ENCODE measurements around the gene LSS.

The LSS gene

DNA sequence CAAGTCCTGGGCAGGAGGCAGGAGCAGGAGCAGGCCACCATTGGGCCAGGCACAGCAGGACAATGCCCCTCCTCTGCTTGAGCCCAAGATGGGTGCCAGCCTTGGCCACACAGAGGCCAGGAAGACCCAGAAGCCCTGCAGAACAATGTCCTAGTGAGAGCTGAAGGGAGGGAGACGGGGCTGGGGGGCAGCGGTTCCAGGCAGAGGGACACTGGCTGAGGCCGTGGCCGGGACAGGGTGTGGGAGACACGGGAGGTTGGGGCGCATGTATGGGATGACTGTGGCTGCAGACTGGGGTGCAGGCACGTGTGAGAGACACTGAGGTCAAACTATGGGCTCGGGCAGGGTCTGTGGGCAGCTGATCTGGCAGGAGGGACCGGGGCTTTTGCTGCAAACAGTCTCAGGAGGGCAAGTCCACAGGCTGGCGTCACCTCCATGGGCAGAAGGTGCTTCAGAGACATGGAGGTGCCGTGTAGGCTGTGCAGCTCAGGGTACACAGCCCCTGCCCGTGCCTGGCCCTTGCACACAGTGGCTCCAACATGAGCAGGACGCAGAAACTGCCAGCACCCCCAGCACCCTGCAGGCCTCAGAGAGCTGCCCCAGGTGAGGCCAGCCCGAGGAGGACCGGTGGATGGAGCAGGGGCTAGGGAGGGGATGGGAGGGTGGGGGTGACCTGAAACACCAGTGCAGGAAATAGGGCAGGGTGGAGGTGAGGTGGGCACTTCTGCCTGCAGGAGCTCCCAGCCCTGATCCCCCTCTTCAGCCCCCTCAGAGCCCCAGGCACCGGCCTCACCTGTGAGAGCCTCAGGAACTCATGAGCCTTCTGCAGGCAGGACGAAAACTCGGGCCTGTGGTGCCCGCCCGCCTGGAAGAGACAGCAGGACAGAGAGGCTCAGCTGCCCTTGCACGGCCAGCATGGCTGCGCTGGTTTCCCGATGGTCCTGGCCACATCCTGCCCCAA lies 19.5 kb downstream of the LSS start:
- TF ChIP-seq EZH2 (optimal IDR thresholded peaks at IDR 0.05; ENCODE audit: low read depth, low read length) (no peak), EZH2phosphoT487 (IDR thresholded peaks at IDR 0.05; ENCODE audit: low read length) (no peak)
- TF ChIP-seq, protein P1, sequence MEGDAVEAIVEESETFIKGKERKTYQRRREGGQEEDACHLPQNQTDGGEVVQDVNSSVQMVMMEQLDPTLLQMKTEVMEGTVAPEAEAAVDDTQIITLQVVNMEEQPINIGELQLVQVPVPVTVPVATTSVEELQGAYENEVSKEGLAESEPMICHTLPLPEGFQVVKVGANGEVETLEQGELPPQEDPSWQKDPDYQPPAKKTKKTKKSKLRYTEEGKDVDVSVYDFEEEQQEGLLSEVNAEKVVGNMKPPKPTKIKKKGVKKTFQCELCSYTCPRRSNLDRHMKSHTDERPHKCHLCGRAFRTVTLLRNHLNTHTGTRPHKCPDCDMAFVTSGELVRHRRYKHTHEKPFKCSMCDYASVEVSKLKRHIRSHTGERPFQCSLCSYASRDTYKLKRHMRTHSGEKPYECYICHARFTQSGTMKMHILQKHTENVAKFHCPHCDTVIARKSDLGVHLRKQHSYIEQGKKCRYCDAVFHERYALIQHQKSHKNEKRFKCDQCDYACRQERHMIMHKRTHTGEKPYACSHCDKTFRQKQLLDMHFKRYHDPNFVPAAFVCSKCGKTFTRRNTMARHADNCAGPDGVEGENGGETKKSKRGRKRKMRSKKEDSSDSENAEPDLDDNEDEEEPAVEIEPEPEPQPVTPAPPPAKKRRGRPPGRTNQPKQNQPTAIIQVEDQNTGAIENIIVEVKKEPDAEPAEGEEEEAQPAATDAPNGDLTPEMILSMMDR (IDR thresholded peaks at IDR 0.05; ENCODE audit: low read length): no peak
- Histone ChIP-seq H3K9ac (ENCODE audit: low read length) (no peak overlapping the region), H3F3A (ENCODE audit: insufficient read depth, low read length) (no peaks in the 10 kb centered on the region), H4K20me1 (ENCODE audit: insufficient read depth, low read length) (no peaks in the 10 kb centered on the region), H3K4me2 (ENCODE audit: low read depth, low read length) (no peak overlapping the region), H3K27me3 (replicated peaks; ENCODE audit: insufficient read depth, low read length) (no peaks in the 10 kb centered on the region), H2AFZ (ENCODE audit: low read length) (no peak overlapping the region), H3K27ac (ENCODE audit: low read length) (no peak overlapping the region), H3K79me2 (ENCODE audit: low read length) (no peaks in the 10 kb centered on the region), H3K36me3 (replicated peaks; ENCODE audit: insufficient read depth, low read length) (peaks cover 9% of the 10 kb centered on the region), H3K4me1 (ENCODE audit: low read length) (no peaks in the 10 kb centered on the region), H3K4me3 (ENCODE audit: low read length) (no peak overlapping the region), H3K9me3 (replicated peaks; ENCODE audit: insufficient read depth, low read length) (no peaks in the 10 kb centered on the region), H3K9me2 (replicated peaks; ENCODE audit: insufficient read depth, low read length) (no peaks in the 10 kb centered on the region)
- DNase-seq: no peak

DNA sequence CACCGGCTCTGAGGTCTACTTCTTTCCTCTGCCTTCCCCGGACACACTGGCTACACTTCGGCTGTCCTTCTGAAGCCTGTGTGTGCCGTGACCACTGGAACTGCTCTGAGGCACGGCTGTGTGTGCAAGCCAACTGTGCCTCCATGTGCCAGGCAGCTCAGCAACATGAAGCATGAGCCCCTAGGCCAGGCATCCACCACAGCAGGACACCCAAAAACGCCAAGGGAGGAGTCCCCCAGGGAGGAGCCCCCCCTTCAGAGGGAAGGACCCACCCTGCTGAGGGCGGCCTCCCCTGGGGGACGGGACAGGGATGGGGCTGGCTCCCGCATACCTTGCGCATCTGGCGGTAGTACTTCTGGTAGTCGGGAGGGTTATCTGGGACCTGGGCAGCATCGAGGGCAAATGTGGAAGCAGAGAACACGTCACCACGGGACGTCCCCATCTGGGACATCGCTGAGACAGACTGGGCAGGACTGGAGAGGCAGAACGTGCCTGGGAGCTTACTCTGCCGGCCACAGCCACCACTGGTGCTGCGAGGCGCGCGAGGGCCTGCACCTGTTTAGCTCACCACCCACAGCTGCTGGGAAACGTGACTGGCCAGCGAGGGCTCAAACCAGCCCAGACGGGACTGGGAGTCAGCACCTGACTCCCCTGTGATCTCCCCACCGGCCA lies 20.5 kb downstream of the LSS start:
- Histone ChIP-seq H4K20me1 (ENCODE audit: insufficient read depth, low read length) (no peaks in the 10 kb centered on the region), H3K79me2 (ENCODE audit: low read length) (no peaks in the 10 kb centered on the region), H2AFZ (ENCODE audit: low read length) (no peak overlapping the region), H3K9me3 (replicated peaks; ENCODE audit: insufficient read depth, low read length) (no peaks in the 10 kb centered on the region), H3K27ac (ENCODE audit: low read length) (no peak overlapping the region), H3K4me2 (ENCODE audit: low read depth, low read length) (no peak overlapping the region), H3K9ac (ENCODE audit: low read length) (no peak overlapping the region), H3K9me2 (replicated peaks; ENCODE audit: insufficient read depth, low read length) (no peaks in the 10 kb centered on the region), H3F3A (ENCODE audit: insufficient read depth, low read length) (no peaks in the 10 kb centered on the region), H3K36me3 (replicated peaks; ENCODE audit: insufficient read depth, low read length) (peaks cover 12% of the 10 kb centered on the region), H3K4me3 (ENCODE audit: low read length) (no peak overlapping the region), H3K27me3 (replicated peaks; ENCODE audit: insufficient read depth, low read length) (no peaks in the 10 kb centered on the region), H3K4me1 (ENCODE audit: low read length) (no peaks in the 10 kb centered on the region)
- DNase-seq: no peak
- TF ChIP-seq EZH2phosphoT487 (IDR thresholded peaks at IDR 0.05; ENCODE audit: low read length) (no peak), EZH2 (optimal IDR thresholded peaks at IDR 0.05; ENCODE audit: low read depth, low read length) (no peak)
- TF ChIP-seq, protein P1 (IDR thresholded peaks at IDR 0.05; ENCODE audit: low read length): no peak

DNA sequence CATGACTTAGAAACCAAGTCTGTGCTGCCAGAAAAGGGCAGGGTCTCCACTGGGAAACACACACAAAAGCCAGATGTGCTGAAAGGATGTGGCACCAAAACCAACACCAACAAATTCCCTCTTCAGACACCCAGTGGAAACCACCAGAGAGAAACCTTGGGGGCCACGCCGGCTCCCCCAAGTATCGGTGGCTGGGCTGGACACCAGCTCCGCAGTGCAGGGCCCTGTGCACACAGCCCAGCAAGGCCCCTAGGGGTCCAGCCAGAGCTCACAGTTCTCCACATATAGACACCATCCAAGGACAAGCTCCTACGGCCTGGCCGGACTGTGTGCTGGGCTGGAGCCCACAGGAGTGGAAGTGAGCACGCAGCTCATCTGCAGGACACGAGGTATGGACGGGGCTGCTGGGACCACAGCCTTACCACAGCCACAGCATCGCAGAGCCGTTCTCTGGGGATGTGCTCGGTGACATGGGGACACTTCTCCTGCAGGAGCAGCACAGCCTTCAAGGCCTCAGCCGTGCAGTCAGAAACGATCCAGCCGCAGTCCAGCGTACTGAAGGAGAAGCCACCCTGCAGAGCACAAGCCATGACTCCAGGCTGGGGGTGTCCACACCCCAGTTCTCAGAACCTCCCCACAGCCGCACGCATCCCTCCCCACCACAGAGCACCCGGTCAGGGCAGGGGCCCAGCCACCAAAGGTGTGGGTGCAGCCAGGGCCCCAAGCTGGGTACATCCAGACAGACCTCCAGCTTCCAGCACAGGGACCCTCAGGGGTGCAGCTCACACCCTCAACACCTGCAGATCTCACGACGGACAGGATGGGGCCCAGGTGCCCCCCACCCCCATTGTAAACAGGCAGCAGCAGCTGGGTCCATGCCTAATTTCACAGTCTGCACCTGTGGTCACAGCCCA lies 21.3 kb downstream of the LSS start:
- H2AFZ ChIP-seq (ENCODE audit: low read length): no peak overlapping the region
- H3F3A ChIP-seq (ENCODE audit: insufficient read depth, low read length): no peaks in the 10 kb centered on the region
- H3K4me1 ChIP-seq (ENCODE audit: low read length): no peaks in the 10 kb centered on the region
- no peak overlapping the region for H3K4me3 ChIP-seq (ENCODE audit: low read length)
- H3K36me3 ChIP-seq (replicated peaks; ENCODE audit: insufficient read depth, low read length): peaks cover 12% of the 10 kb centered on the region
- H3K4me2 ChIP-seq (ENCODE audit: low read depth, low read length): no peak overlapping the region
- no peaks in the 10 kb centered on the region for H4K20me1 ChIP-seq (ENCODE audit: insufficient read depth, low read length)
- no peak overlapping the region for H3K9ac ChIP-seq (ENCODE audit: low read length)
- no peaks in the 10 kb centered on the region for H3K9me2 ChIP-seq (replicated peaks; ENCODE audit: insufficient read depth, low read length)
- no peak overlapping the region for H3K27ac ChIP-seq (ENCODE audit: low read length)
- no peak for TF ChIP-seq EZH2phosphoT487 (IDR thresholded peaks at IDR 0.05; ENCODE audit: low read length)
- TF ChIP-seq, protein P1 (IDR thresholded peaks at IDR 0.05; ENCODE audit: low read length): no peak
- TF ChIP-seq EZH2 (optimal IDR thresholded peaks at IDR 0.05; ENCODE audit: low read depth, low read length): no peak
- no peaks in the 10 kb centered on the region for H3K9me3 ChIP-seq (replicated peaks; ENCODE audit: insufficient read depth, low read length)
- DNase-seq: no peak
- H3K27me3 ChIP-seq (replicated peaks; ENCODE audit: insufficient read depth, low read length): no peaks in the 10 kb centered on the region
- no peaks in the 10 kb centered on the region for H3K79me2 ChIP-seq (ENCODE audit: low read length)

All from MM.1S (cell line).